Measurements from ENCODE around the gene MAN2A1. TPM values are rescaled to one million over a fixed set of nuclear protein-coding genes. Genes with fewer than 3 reads are reported as not detected.

The MAN2A1 gene
- total RNA-seq, 4 donors from 2014 or later: 53.1 to 83.6 (median 59.3) TPM

- DNase-seq: no peak
- no peaks in the 10 kb centered on the region for H3K36me3 ChIP-seq
- H3K27ac ChIP-seq: no peak overlapping the region
- no peak for TF ChIP-seq POLR2A (IDR thresholded peaks at IDR 0.05)
- TF ChIP-seq, protein P1, sequence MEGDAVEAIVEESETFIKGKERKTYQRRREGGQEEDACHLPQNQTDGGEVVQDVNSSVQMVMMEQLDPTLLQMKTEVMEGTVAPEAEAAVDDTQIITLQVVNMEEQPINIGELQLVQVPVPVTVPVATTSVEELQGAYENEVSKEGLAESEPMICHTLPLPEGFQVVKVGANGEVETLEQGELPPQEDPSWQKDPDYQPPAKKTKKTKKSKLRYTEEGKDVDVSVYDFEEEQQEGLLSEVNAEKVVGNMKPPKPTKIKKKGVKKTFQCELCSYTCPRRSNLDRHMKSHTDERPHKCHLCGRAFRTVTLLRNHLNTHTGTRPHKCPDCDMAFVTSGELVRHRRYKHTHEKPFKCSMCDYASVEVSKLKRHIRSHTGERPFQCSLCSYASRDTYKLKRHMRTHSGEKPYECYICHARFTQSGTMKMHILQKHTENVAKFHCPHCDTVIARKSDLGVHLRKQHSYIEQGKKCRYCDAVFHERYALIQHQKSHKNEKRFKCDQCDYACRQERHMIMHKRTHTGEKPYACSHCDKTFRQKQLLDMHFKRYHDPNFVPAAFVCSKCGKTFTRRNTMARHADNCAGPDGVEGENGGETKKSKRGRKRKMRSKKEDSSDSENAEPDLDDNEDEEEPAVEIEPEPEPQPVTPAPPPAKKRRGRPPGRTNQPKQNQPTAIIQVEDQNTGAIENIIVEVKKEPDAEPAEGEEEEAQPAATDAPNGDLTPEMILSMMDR (IDR thresholded peaks at IDR 0.05): no peak
- H3K9me3 ChIP-seq: no peaks in the 10 kb centered on the region
- 92 to 96% methylated on average over 3 of the region's 3 CpGs for WGBS, 2 donors
- no peaks in the 10 kb centered on the region for H3K27me3 ChIP-seq
- no peak overlapping the region for H3K4me3 ChIP-seq (replicated peaks in 1 of 3)
- no peaks in the 10 kb centered on the region for H3K4me1 ChIP-seq
- intact Hi-C loops (cut with DNase I): no loop called here
Measured at GRCh38 chr5:109900461-109900860, 210.7 kb downstream of the MAN2A1 start.

GRCh38 chr5:109900911-109901627, 211.3 kb downstream of the MAN2A1 start:
- H3K4me3 ChIP-seq (replicated peaks in 1 of 3): no peak overlapping the region
- no peaks in the 10 kb centered on the region for H3K36me3 ChIP-seq
- H3K27ac ChIP-seq: no peak overlapping the region
- intact Hi-C loops (cut with DNase I): no loop called here
- peaks cover 0 to 6% of the 10 kb centered on the region in 2 donors for H3K4me1 ChIP-seq
- no peaks in the 10 kb centered on the region for H3K9me3 ChIP-seq
- TF ChIP-seq, protein P1 (IDR thresholded peaks at IDR 0.05): no peak
- no peak for TF ChIP-seq POLR2A (IDR thresholded peaks at IDR 0.05)
- no peaks in the 10 kb centered on the region for H3K27me3 ChIP-seq
- DNase-seq: no peak
- WGBS, 2 donors: 84 to 98% methylated on average over 3 of the region's 3 CpGs

DNA sequence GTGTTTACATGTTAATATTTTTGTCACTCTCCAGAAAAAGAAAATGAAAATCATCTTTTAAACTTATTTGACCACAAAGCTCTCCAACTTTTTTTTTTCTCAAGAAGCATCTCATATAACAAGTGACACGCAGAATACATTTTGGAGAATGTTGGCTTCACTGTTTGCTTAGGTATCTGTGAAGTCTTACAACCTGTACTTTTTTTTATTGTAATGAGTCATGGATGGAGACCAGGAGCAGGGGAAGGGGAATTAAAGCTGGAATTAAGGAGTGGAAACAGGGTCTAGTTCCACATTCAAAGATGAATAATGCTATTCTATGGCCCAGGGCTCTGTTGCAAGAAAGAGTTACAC, 211.9 kb downstream of the MAN2A1 start:
- 87 to 91% methylated on average over 1 of the region's 1 CpG for WGBS, 2 donors

DNA sequence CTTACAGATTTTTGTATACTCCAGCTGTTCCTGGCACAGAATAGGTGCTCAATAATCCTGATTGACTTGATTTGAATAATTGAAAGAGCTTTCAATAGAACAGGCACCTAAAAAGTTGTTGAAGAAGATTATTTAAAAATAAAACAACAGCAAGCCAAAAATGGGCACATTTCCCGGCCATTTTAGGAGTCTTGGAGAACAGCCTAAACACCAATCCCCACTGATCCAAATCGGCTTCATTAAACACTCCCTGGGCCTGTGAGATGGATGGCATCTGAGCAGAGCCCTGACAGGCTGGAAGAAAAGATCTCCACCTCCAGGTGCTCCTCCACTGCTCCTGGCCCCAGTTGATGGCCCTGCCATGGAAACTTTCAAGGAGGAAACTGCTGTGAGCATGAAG, 213.3 kb downstream of the MAN2A1 start:
- Histone ChIP-seq H3K9me3 (no peaks in the 10 kb centered on the region), H3K36me3 (no peaks in the 10 kb centered on the region), H3K4me3 (replicated peaks in 1 of 3) (no peak overlapping the region), H3K4me1 (peaks cover 0 to 8% of the 10 kb centered on the region in 2 donors), H3K27ac (no peak overlapping the region), H3K27me3 (no peaks in the 10 kb centered on the region)
- intact Hi-C loops (cut with DNase I): no loop called here
- WGBS, 2 donors: 77 to 86% methylated on average over 2 of the region's 2 CpGs
- no peak for TF ChIP-seq POLR2A (IDR thresholded peaks at IDR 0.05)
- TF ChIP-seq, protein P1 (IDR thresholded peaks at IDR 0.05): no peak
- no peak for DNase-seq

More for the DNA sequence above, 211.9 kb downstream of the MAN2A1 start:
- H3K4me1 ChIP-seq: peaks cover 0 to 8% of the 10 kb centered on the region in 2 donors
- no peaks in the 10 kb centered on the region for H3K36me3 ChIP-seq
- H3K27ac ChIP-seq: no peak overlapping the region
- H3K27me3 ChIP-seq: no peaks in the 10 kb centered on the region
- H3K4me3 ChIP-seq (replicated peaks in 1 of 3): no peak overlapping the region
- intact Hi-C loops (cut with DNase I): no loop called here
- H3K9me3 ChIP-seq: no peaks in the 10 kb centered on the region
- DNase-seq: no peak
- TF ChIP-seq POLR2A (IDR thresholded peaks at IDR 0.05): no peak

GRCh38 chr5:109905906-109906305, 216.2 kb downstream of the MAN2A1 start:
- no peak for TF ChIP-seq POLR2A (IDR thresholded peaks at IDR 0.05)
- DNase-seq: no peak
- Histone ChIP-seq H3K4me1 (peaks cover 0 to 8% of the 10 kb centered on the region in 2 donors), H3K36me3 (no peaks in the 10 kb centered on the region), H3K9me3 (no peaks in the 10 kb centered on the region), H3K4me3 (replicated peaks in 1 of 3) (no peak overlapping the region), H3K27me3 (no peaks in the 10 kb centered on the region), H3K27ac (no peak overlapping the region)
- intact Hi-C loops (cut with DNase I): no loop called here
- WGBS, 2 donors: 47 to 53% methylated on average over 1 of the region's 1 CpG

GRCh38 chr5:109907189-109907588, 217.5 kb downstream of the MAN2A1 start:
- Histone ChIP-seq H3K27ac (no peak overlapping the region), H3K4me3 (replicated peaks in 1 of 3) (no peak overlapping the region), H3K36me3 (no peaks in the 10 kb centered on the region), H3K27me3 (no peaks in the 10 kb centered on the region), H3K4me1 (peaks cover 0 to 8% of the 10 kb centered on the region in 2 donors), H3K9me3 (no peaks in the 10 kb centered on the region)
- no peak for DNase-seq
- TF ChIP-seq, protein P1 (IDR thresholded peaks at IDR 0.05): no peak
- TF ChIP-seq POLR2A (IDR thresholded peaks at IDR 0.05): no peak
- intact Hi-C loops (cut with DNase I): no loop called here
- 86 to 90% methylated on average over 3 of the region's 3 CpGs for WGBS, 2 donors
